Measurements from ENCODE around the gene SIN3B. TPM values are rescaled to one million over a fixed set of nuclear protein-coding genes. Genes with fewer than 3 reads are reported as not detected.
A peak's percentile ranks its signal among the peaks of the same experiment; 100 is the strongest.

Gene SIN3B
- total RNA-seq, 1 donor: 24.2 TPM

DNA sequence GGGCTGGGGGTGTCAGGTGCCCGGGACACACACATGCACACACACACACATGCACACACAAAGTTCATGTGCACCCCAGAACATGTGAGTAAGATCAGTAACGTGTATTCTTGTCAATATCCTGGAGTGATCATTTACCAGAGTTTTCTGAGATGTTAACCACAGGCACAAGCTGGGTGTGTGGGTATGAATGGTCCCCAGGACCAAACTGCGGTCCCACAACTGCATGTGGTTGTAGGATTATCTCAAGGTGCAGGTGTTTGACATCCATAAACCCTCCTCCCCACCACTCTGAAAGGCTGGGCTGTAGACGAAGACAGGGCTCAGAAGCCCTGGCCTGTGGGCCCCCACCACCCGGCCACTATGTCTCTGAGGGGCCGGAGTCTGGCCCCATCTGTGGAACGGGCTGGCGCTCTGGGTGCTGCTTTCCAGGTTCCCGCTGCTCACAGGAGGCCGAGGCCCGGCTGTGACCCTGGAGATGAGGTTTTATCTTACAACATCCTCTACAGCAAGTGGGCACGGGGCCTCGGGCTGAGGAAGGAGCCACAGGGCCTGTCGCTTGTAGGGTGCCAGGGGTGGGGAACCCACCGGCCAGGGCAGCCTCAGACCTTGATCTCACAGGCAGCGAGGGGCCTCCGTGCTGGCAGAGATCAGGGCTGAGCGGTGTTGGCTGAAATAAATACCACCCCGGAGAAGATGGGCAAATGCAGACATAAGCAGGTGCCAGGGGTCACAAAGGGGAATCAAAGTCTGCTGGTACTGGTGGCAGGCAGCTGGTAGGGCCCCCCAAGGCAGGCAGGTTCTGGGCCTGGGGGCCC, 63.9 kb downstream of the SIN3B start:
- Histone ChIP-seq H3K27ac (ENCODE audit: low read depth, low read length) (no peak overlapping the region), H3K4me1 (ENCODE audit: insufficient read depth, low read length) (peaks cover 8% of the 10 kb centered on the region), H3K9me3 (ENCODE audit: low read depth, low read length) (no peaks in the 10 kb centered on the region)

DNA sequence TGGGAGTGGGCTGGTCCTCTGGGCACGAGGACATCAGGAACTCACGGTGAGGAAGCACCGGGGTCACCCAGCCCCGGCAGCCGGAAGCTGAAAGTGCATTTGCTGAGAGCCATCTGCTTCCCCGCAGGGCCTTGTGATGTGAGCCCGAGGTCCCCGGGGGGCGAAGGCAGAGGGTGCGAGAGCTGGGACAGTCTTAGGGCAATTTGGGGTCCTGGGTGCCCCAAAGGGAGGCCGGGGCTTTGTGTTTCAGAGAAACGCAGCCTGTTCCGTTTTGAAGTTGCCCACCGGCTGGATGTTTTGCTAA, 64.4 kb downstream of the SIN3B start:
- Histone ChIP-seq H3K9me3 (ENCODE audit: low read depth, low read length) (no peaks in the 10 kb centered on the region), H3K4me1 (ENCODE audit: insufficient read depth, low read length) (peaks cover 8% of the 10 kb centered on the region), H2AFZ (ENCODE audit: low read length) (no peak overlapping the region), H3K79me2 (ENCODE audit: insufficient read depth, low read length) (no peaks in the 10 kb centered on the region), H3K4me3 (ENCODE audit: insufficient read depth, low read length) (no peak overlapping the region), H3K27ac (ENCODE audit: low read depth, low read length) (no peak overlapping the region), H3K27me3 (ENCODE audit: insufficient read depth, low read length) (peaks cover 2% of the 10 kb centered on the region), H3K36me3 (ENCODE audit: insufficient read depth, low read length) (no peaks in the 10 kb centered on the region), H4K20me1 (ENCODE audit: insufficient read depth, low read length) (no peaks in the 10 kb centered on the region), H3K4me2 (ENCODE audit: insufficient read depth, low read length) (no peak overlapping the region)
- TF ChIP-seq, protein P1, sequence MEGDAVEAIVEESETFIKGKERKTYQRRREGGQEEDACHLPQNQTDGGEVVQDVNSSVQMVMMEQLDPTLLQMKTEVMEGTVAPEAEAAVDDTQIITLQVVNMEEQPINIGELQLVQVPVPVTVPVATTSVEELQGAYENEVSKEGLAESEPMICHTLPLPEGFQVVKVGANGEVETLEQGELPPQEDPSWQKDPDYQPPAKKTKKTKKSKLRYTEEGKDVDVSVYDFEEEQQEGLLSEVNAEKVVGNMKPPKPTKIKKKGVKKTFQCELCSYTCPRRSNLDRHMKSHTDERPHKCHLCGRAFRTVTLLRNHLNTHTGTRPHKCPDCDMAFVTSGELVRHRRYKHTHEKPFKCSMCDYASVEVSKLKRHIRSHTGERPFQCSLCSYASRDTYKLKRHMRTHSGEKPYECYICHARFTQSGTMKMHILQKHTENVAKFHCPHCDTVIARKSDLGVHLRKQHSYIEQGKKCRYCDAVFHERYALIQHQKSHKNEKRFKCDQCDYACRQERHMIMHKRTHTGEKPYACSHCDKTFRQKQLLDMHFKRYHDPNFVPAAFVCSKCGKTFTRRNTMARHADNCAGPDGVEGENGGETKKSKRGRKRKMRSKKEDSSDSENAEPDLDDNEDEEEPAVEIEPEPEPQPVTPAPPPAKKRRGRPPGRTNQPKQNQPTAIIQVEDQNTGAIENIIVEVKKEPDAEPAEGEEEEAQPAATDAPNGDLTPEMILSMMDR (IDR thresholded peaks at IDR 0.05; ENCODE audit: extremely low read depth, low read depth, low read length): no peak
- DNase-seq (ENCODE audit: insufficient read length, low spot score, missing footprints): peak; percentile 81

More for the DNA sequence above, 63.9 kb downstream of the SIN3B start:
- Histone ChIP-seq H4K20me1 (ENCODE audit: insufficient read depth, low read length) (no peaks in the 10 kb centered on the region), H3K27me3 (ENCODE audit: insufficient read depth, low read length) (peaks cover 2% of the 10 kb centered on the region), H3K79me2 (ENCODE audit: insufficient read depth, low read length) (no peaks in the 10 kb centered on the region), H3K36me3 (ENCODE audit: insufficient read depth, low read length) (no peaks in the 10 kb centered on the region), H3K4me3 (ENCODE audit: insufficient read depth, low read length) (no peak overlapping the region), H3K4me2 (ENCODE audit: insufficient read depth, low read length) (no peak overlapping the region), H2AFZ (ENCODE audit: low read length) (no peak overlapping the region)
- TF ChIP-seq, protein P1 (IDR thresholded peaks at IDR 0.05; ENCODE audit: extremely low read depth, low read depth, low read length): no peak
- peak; percentile 82 for DNase-seq (ENCODE audit: insufficient read length, low spot score, missing footprints)

- TF ChIP-seq, protein P1 (IDR thresholded peaks at IDR 0.05; ENCODE audit: extremely low read depth, low read depth, low read length): no peak
- H3K36me3 ChIP-seq (ENCODE audit: insufficient read depth, low read length): no peaks in the 10 kb centered on the region
Observed at GRCh38 chr19:16894080-16894479, 64.9 kb downstream of the SIN3B start.

DNA sequence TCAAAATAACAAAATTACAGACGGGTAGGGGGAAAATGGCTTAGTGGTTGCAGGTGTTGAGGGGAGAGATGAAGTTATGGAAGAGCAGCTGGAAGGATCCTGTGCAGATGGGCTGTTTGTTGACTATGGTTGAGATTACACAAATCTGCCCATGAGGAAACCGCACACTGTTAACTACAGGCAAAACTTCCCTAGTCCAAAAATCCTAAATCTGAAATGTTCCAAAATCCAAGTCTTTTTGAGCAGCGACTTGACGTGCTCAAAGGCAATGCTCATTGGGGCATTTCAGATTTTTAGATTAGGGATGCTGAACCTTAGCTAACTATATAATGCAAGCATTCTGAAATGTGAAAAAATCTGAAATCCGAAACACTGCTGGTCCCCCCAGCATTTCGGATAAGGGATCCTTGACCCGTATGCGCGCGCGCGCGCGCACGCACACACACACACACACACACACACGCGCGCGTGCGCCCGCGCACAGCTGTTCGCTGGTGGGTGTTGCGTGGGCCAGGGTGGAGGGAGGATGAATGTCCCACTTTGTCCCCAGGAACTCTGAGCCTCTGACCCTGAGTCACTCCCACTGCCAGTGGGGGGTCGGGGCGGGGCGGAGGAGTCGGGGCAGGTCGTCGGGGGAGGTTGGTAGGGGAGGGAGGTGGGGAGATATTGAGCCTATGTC, 66.4 kb downstream of the SIN3B start:
- Histone ChIP-seq H3K9me3 (ENCODE audit: low read depth, low read length) (no peaks in the 10 kb centered on the region), H3K36me3 (ENCODE audit: insufficient read depth, low read length) (no peaks in the 10 kb centered on the region), H3K4me1 (ENCODE audit: insufficient read depth, low read length) (no peaks in the 10 kb centered on the region), H3K27ac (ENCODE audit: low read depth, low read length) (no peak overlapping the region), H3K4me3 (ENCODE audit: insufficient read depth, low read length) (no peak overlapping the region), H2AFZ (ENCODE audit: low read length) (no peak overlapping the region), H3K27me3 (ENCODE audit: insufficient read depth, low read length) (peaks cover 2% of the 10 kb centered on the region), H3K79me2 (ENCODE audit: insufficient read depth, low read length) (no peaks in the 10 kb centered on the region), H4K20me1 (ENCODE audit: insufficient read depth, low read length) (no peaks in the 10 kb centered on the region), H3K4me2 (ENCODE audit: insufficient read depth, low read length) (no peak overlapping the region)
- TF ChIP-seq, protein P1 (IDR thresholded peaks at IDR 0.05; ENCODE audit: extremely low read depth, low read depth, low read length): no peak
- peak; percentile 36 for DNase-seq (ENCODE audit: insufficient read length, low spot score, missing footprints)

More at GRCh38 chr19:16894080-16894479, 64.9 kb downstream of the SIN3B start:
- Histone ChIP-seq H3K79me2 (ENCODE audit: insufficient read depth, low read length) (no peaks in the 10 kb centered on the region), H3K27me3 (ENCODE audit: insufficient read depth, low read length) (peaks cover 2% of the 10 kb centered on the region), H3K27ac (ENCODE audit: low read depth, low read length) (no peak overlapping the region), H3K4me1 (ENCODE audit: insufficient read depth, low read length) (peaks cover 4% of the 10 kb centered on the region), H4K20me1 (ENCODE audit: insufficient read depth, low read length) (no peaks in the 10 kb centered on the region), H3K9me3 (ENCODE audit: low read depth, low read length) (no peaks in the 10 kb centered on the region), H3K4me3 (ENCODE audit: insufficient read depth, low read length) (no peak overlapping the region), H2AFZ (ENCODE audit: low read length) (no peak overlapping the region), H3K4me2 (ENCODE audit: insufficient read depth, low read length) (no peak overlapping the region)
- DNase-seq (ENCODE audit: insufficient read length, low spot score, missing footprints): peak; percentile 62
